GM12878 (cell line): Measurements from ENCODE around the gene FZD2.

Source experiments
- CREB1 ChIP-seq: IDR thresholded peaks from 2 replicates; pipeline ENCODE4 v1.6.1; 2012; ENCODE audit warnings: low read depth, mild to moderate bottlenecking, inconsistent platforms
- CTCF ChIP-seq, 3 experiments: IDR thresholded peaks in 2 of 3; conservative IDR thresholded peaks in 1 of 3; 2 replicates each; pipeline ENCODE4 v1.5.1; 2011; ENCODE audit warnings: low read depth in 3 of 3, low read length in 3 of 3, mild to moderate bottlenecking in 3 of 3, control low read depth in 2 of 3, moderate library complexity in 2 of 3, inconsistent platforms in 1 of 3, mixed read lengths in 1 of 3; ENCODE audit not compliant: control insufficient read depth in 2 of 3, insufficient read depth in 1 of 3; ENCODE audit errors: extremely low read depth in 1 of 3
- IKZF2 ChIP-seq, 2 experiments: fragments of 450-650 bp; IDR thresholded peaks; 2 replicates each; pipeline ENCODE4 v1.6.1; 2017; ENCODE audit warnings: mild to moderate bottlenecking in 2 of 2, moderate library complexity in 2 of 2
- MYC ChIP-seq: IDR thresholded peaks from 2 replicates; pipeline ENCODE4 v1.6.1; 2011; ENCODE audit warnings: mild to moderate bottlenecking, low read length, moderate library complexity, inconsistent platforms; ENCODE audit not compliant: insufficient read depth, insufficient replicate concordance, insufficient read length, severe bottlenecking
- SRF ChIP-seq, 2 experiments: IDR thresholded peaks; 2 replicates each; pipeline ENCODE4 v1.6.1; 2011; ENCODE audit warnings: low read depth in 2 of 2, low read length in 2 of 2, mild to moderate bottlenecking in 1 of 2, moderate library complexity in 1 of 2
- ZBTB33 ChIP-seq: fragments of 450-650 bp; IDR thresholded peaks from 2 replicates; pipeline ENCODE4 v1.6.1; 2017; ENCODE audit warnings: mild to moderate bottlenecking
- ZZZ3 ChIP-seq: IDR thresholded peaks from 2 replicates; pipeline ENCODE4 v1.6.1; 2011; ENCODE audit warnings: low read depth; ENCODE audit not compliant: control insufficient read depth, insufficient read length

- TF ChIP-seq CTCF (IDR thresholded peaks at IDR 0.05 in 2 of 3, conservative IDR thresholded peaks at IDR 0.05 in 1 of 3; ENCODE audit: control insufficient read depth in 2 of 3, extremely low read depth in 1 of 3, insufficient read depth in 1 of 3, low read depth in 3 of 3, low read length in 3 of 3) = no peak
- TF ChIP-seq MYC = no peak
- no peak for TF ChIP-seq SRF (IDR thresholded peaks at IDR 0.05; ENCODE audit: low read depth in 2 of 2, low read length in 2 of 2)
- no peak for TF ChIP-seq IKZF2 (IDR thresholded peaks at IDR 0.05)
- no peak for TF ChIP-seq ZZZ3
- no peak for TF ChIP-seq ZBTB33
- no peak for TF ChIP-seq CREB1
Observed at GRCh38 chr17:44608727-44609435, 51.6 kb downstream of the FZD2 start.
